Stimulated activated CD8-positive, alpha-beta memory T cell treated with anti-CD3 and anti-CD28 coated beads, Interleukin-7, amount 100 ng/mL, for 48 hours (primary cell): Measurements from ENCODE around the gene PKN1.

ENCODE experiments used
- DNase-seq, 2 donors: peaks; one replicate each; pipeline ENCODE4 v3.0.0-alpha.2; 2020; ENCODE audit warnings: low read depth in 1 of 2; ENCODE audit errors: extremely low read depth in 1 of 2

The PKN1 gene

DNA sequence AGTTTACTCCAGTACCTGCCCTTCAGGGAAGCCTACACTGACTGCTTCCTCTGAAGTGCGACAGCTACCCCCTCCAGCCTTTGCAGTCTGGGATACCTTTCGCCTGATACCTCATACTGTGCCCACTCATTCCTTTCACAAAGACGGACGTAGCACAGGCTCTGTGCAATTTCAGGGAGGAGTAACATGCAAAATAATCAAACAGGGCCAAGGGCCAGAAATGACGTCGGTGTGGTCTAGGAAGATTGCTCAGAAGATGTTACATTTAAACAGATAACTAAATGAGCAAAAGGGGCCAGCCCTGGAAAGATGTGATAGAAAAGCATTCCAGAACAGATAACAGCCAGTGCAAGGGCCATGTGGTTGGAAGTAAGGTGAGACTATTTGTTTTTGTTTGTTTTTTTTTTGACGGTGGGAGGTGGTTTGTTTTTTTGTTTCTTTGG, 7.4 kb upstream of the PKN1 start:
- no peak for DNase-seq

GRCh38 chr19:14427461-14427860, 5.6 kb upstream of the PKN1 start:
- DNase-seq = no peak

DNA sequence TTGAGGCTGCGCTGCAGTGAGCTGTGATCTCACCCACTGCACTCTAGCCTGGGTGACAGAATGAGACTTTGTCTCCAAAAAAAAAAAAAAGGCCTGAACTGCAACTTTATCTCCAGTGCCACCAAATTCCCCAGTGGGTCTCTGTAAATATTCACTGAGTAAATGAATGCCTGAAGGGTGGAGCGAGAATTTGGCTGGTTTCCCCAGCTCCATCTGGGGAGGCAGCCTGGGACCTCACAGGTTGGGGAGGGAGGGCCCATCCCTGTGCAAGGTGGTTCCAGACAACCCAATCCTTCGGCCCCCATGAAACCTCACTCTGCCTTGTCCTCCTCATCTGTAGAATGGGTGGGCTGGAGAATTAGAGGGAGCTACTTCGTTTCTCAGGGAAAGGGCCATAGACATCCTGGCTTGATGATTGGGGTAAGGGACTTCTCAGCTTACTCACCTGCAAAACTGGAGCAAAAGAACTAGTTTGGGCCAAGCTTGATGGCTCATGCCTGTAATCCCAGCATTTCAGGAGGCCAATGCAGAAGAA, 4.2 kb upstream of the PKN1 start:
- no peak for DNase-seq

DNA sequence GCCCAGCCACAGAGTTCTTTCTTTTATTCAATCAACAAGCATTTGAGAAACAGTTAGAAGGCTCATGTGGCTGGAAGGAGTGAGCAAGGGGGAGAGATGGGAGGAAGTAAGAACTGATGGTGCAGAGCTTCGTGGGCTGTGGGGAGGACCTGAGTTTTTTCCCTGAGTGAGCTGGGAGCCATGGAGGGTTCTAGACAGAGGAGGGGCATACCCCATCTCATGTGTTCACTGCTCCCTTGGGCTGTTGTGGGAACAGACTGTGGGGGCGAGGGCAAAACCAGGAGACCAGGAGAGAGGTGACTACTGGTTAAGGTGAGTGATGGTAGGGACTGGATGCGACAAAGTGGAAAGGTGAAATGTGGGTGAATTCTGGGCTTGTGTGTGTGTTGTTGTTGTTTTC, 2.4 kb upstream of the PKN1 start:
- no peak for DNase-seq

DNA sequence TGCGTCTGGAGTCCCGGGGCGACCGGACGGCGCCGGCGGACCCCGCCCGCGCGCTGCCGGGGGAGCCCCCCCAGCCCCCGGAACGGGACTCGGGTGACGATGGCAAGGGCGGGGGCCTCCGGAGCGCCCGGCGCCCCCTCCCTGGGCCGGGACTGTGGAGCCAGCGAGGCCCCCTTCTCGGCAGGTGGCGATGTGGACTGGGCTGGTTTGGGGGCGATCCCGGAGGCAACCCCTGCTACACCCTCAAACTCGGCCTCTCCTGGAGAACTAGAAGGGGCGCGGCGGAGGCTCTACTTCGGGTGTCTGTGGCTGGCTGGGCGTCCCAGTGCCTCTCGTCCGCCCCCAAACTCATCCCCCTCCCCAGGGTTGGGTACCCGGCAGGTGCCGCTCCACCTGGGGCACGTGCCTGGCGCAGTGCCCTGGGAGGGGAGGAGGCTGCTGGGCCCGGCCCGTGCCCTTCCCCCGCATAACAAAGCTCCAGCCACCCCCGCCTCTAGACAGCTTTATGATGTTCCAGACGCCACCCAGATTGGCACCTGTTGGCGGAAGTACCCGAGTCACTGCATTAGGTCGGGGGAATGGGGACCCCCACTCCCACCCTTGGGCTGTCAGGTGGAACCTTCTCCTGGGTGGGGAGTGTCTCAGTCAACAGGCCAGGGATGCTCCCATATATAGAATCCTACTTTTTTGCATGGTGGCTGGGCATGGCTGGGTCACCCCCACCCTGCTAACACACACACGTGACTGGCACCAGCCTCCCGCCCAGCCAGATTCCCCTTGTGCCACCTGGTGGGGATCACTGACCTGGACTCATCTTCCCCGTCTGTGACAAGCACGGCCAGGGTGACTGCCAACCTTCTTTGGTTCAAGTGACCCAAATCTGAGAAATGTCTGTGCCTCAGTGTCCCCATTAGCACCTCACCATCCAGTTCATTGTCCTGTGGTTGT, 722 bp downstream of the PKN1 start:
- no peak for DNase-seq

GRCh38 chr19:14434543-14435319, 1.6 kb downstream of the PKN1 start:
- no peak for DNase-seq

- DNase-seq = no peak
These were observed 2.4 kb downstream of the PKN1 start for GRCh38 chr19:14435320-14436050.

GRCh38 chr19:14437578-14438140, 4.6 kb downstream of the PKN1 start:
- no peak for DNase-seq

DNA sequence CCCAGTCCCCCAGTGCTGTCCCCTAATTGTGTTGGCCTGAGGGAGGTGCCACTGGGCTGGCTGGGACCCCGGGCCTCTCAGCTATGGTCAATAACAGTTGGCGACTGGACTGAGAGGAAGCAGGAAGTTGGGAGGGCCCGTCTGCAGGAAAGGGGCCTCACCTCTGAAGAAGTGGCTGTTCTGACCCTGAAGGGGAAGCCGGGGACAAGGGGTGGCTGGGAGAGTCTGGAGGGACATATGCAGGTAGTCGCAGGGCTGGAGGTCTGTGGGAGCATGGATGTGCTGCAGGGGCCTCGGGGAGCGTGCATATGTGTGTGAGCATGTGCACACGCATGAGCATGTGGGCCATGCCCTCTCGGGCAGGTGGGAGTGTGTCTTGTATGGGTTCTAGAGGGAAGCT, 5.9 kb downstream of the PKN1 start:
- DNase-seq = no peak

GRCh38 chr19:14440049-14440448, 6.9 kb downstream of the PKN1 start:
- peak; percentile 62 to 69 for DNase-seq

DNA sequence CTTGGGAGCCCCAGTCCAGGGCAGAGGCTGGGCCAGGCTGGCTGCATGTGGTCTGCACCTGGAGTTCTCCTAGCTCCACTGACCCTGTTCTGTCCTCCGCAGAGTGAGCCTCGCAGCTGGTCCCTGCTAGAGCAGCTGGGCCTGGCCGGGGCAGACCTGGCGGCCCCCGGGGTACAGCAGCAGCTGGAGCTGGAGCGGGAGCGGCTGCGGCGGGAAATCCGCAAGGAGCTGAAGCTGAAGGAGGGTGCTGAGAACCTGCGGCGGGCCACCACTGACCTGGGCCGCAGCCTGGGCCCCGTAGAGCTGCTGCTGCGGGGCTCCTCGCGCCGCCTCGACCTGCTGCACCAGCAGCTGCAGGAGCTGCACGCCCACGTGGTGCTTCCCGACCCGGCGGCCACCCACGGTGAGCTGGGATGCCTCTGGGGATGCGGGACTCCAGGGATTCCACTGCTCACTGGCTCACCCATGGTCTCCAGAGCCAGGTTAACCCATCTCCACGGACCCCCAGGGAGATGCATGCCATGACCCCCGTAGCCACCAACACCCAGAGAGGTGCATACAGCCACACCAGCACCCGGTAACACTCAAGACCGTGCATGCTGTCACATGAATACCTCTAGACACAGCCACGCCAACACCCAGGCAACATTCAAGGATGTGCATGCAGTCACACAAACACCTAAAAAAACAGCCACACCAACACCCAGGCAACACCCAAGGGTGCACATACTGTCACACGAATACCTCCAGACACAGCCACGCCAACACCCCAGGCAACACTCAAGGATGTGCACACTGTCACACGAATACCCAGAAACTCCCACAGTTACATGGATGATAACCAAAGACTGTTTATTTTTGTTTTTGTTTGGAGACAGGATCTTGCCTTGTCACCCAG, 8.2 kb downstream of the PKN1 start:
- DNase-seq = no peak

- DNase-seq = no peak
These were observed 10.0 kb downstream of the PKN1 start for GRCh38 chr19:14442891-14443631.

GRCh38 chr19:14443632-14444216, 10.6 kb downstream of the PKN1 start:
- DNase-seq = no peak

DNA sequence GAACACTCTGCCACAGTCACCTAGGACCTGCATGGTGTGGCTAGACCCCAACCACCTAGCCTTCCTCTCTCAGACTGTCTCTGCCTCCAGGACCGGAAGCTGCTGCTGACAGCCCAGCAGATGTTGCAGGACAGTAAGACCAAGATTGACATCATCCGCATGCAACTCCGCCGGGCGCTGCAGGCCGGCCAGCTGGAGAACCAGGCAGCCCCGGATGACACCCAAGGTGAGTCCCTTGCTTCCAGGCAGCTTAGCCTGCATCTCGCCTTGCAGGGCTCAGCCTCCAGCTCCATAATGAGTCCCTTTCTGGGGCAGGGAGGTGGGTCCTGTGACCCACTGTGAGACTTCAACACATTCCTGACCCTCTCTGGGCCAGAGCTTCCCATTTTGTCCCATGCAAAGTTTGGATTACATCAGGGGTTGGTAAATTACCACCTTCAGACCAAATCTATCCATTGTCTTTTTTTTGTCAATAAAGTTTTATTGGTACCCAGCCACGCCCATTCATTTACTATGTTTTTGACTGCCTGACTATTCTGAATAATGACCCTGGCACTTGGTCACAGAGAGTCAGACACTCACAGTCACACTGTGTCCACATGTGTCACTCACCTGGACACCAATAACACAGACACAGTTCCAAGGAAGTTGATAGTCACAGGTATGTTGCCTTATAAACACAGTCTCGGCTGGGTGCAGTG, 13.4 kb downstream of the PKN1 start:
- DNase-seq = no peak

- DNase-seq = no peak
These were observed 16.2 kb downstream of the PKN1 start for GRCh38 chr19:14449321-14449720.

GRCh38 chr19:14450168-14450874, 17.2 kb downstream of the PKN1 start:
- DNase-seq = peak; percentile 64 to 78

DNA sequence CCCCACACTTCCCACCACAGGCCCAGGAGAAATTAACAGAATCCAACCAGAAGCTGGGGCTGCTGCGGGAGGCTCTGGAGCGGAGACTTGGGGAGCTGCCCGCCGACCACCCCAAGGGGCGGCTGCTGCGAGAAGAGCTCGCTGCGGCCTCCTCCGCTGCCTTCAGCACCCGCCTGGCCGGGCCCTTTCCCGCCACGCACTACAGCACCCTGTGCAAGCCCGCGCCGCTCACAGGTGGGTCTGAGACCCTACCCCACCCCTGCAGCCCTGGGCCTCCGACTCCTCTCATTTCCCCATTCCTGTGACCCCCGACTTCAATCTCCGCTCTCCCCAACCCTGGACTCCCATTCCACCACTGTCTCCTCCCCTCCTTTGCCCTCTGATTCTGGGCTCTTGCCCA, 17.8 kb downstream of the PKN1 start:
- no peak for DNase-seq
